Smooth muscle cell (in vitro differentiated cells): Measurements from ENCODE around the gene TNFAIP8. TPM values are rescaled to one million over a fixed set of nuclear protein-coding genes. Genes with fewer than 3 reads are reported as not detected.
A peak's percentile ranks its signal among the peaks of the same experiment; 100 is the strongest.

Experiments
- DNase-seq: peaks from one replicate; lab custom pipeline; 2025; ENCODE audit not compliant: unreplicated experiment; lab: John Stamatoyannopoulos, UW
- H2AFZ ChIP-seq: fragments of 200-600 bp; sonication (generic); 2 replicates; pipeline ENCODE4 v1.6.0; 2016; ENCODE audit warnings: antibody characterized with exemption, low read depth, mild to moderate bottlenecking
- H3F3A ChIP-seq: fragments of 200-600 bp; sonication (generic); 2 replicates; pipeline ENCODE4 v1.6.0; 2017; ENCODE audit warnings: antibody characterized with exemption, low read depth
- H3K27ac ChIP-seq: fragments of 200-600 bp; sonication (generic); 2 replicates; pipeline ENCODE4 v1.5.1; 2016; ENCODE audit warnings: low read depth, mild to moderate bottlenecking
- H3K27me3 ChIP-seq: fragments of 200-600 bp; sonication (generic); 2 replicates; pipeline ENCODE4 v1.6.1; 2016; ENCODE audit warnings: low read depth, mild to moderate bottlenecking
- H3K36me3 ChIP-seq: fragments of 200-600 bp; sonication (generic); 2 replicates; pipeline ENCODE4 v1.5.1; 2016; ENCODE audit warnings: low read depth
- H3K4me1 ChIP-seq: fragments of 200-600 bp; sonication (generic); 2 replicates; pipeline ENCODE4 v1.5.1; 2016; ENCODE audit warnings: low read depth
- H3K4me2 ChIP-seq: fragments of 200-600 bp; sonication (generic); 2 replicates; pipeline ENCODE4 v1.6.0; 2016; ENCODE audit warnings: mild to moderate bottlenecking
- H3K4me3 ChIP-seq: fragments of 200-600 bp; sonication (generic); 2 replicates; pipeline ENCODE4 v1.5.1; 2016; ENCODE audit warnings: mild to moderate bottlenecking
- H3K79me2 ChIP-seq: fragments of 200-600 bp; sonication (generic); 2 replicates; pipeline ENCODE4 v1.6.0; 2016; ENCODE audit warnings: low read depth, mild to moderate bottlenecking
- H3K9ac ChIP-seq: fragments of 200-600 bp; sonication (generic); 2 replicates; pipeline ENCODE4 v1.6.0; 2016; ENCODE audit warnings: low read depth
- H3K9me3 ChIP-seq: fragments of 200-600 bp; sonication (generic); replicated peaks from 2 replicates; pipeline ENCODE4 v1.5.1; 2016; ENCODE audit warnings: low read depth
- H4K20me1 ChIP-seq: fragments of 200-600 bp; sonication (generic); 2 replicates; pipeline ENCODE4 v1.6.0; 2016; ENCODE audit warnings: low read depth
- whole genome bisulfite sequencing: methylation state at CpG from one replicate; pipeline ENCODE4 v1.1.7; 2016; ENCODE audit warnings: low lambda C conversion rate; 5-methylcytosine and 5-hydroxymethylcytosine counted together
- polyA plus RNA-seq: library from polyadenylated mRNA; unstranded; fragments of >200 nt; fragmentation: Nextera tagmentation; extraction: Ambion mirVana; gene quantifications from 2 replicates; pipeline ENCODE4 v1.2.1, GENCODE V29; 2016
- total RNA-seq: library from RNA; depleted of rRNA; stranded (reverse); fragments of >200 nt; gene quantifications from 2 replicates; pipeline ENCODE4 v1.2.3, GENCODE V29; 2014
- TF ChIP-seq, protein P1 (sequence below): fragments of 200-600 bp; sonication (generic); IDR thresholded peaks from 2 replicates; pipeline ENCODE4 v1.5.1; 2017; ENCODE audit warnings: borderline replicate concordance, mild to moderate bottlenecking, antibody characterized with exemption; ENCODE audit not compliant: insufficient read depth, poor library complexity, severe bottlenecking

TNFAIP8 gene
- total and polyA plus RNA-seq, 2 experiments from 2014 or later: 15.7 to 81.2 TPM

DNA sequence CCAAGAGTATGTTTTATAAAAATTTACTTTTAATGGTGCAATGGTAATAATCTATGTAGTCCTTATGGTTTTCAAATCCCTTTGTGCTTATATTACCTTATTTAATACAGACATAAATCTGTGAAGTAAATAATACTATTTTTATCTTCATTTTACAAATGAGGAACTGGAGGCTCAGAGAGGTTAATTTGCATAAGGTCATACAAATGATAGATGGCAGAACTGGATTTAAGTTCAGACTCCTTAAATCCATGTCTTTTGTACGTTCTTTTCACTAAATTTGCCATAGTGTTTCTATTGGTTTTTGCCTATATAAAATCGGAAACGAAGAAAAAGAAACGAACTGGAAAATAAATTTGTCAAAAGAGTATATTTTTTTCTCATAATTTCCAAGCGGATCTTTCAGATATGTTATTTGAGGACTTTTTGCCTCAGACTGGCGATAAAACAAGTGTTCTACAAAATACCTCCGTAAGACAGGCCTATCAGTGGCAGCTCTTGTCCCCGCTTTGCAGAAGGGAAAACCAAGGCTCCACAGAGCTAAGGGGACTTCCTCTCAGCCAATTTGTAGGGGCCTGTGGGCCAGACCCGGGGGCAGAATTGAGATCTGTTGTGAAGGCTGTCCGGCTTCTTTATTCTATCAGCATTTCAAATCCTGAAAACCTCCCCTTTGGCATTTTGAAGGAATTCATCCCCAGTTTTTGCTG, 1.1 kb upstream of the TNFAIP8 start:
- TF ChIP-seq, protein P1, sequence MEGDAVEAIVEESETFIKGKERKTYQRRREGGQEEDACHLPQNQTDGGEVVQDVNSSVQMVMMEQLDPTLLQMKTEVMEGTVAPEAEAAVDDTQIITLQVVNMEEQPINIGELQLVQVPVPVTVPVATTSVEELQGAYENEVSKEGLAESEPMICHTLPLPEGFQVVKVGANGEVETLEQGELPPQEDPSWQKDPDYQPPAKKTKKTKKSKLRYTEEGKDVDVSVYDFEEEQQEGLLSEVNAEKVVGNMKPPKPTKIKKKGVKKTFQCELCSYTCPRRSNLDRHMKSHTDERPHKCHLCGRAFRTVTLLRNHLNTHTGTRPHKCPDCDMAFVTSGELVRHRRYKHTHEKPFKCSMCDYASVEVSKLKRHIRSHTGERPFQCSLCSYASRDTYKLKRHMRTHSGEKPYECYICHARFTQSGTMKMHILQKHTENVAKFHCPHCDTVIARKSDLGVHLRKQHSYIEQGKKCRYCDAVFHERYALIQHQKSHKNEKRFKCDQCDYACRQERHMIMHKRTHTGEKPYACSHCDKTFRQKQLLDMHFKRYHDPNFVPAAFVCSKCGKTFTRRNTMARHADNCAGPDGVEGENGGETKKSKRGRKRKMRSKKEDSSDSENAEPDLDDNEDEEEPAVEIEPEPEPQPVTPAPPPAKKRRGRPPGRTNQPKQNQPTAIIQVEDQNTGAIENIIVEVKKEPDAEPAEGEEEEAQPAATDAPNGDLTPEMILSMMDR: no peak
- Histone ChIP-seq H3K4me2 (peak overlapping the region; percentile 89), H3K4me3 (no peak overlapping the region), H3K4me1 (peaks cover 9% of the 10 kb centered on the region), H2AFZ (no peak overlapping the region), H3K9ac (no peak overlapping the region), H3K27me3 (no peaks in the 10 kb centered on the region), H3K27ac (peak overlapping the region; percentile 87), H3F3A (no peaks in the 10 kb centered on the region), H3K9me3 (no peaks in the 10 kb centered on the region), H3K79me2 (peaks cover 60% of the 10 kb centered on the region), H4K20me1 (peaks cover 55% of the 10 kb centered on the region), H3K36me3 (no peaks in the 10 kb centered on the region)
- no peak for DNase-seq
- 82% methylated on average over 10 of the region's 10 CpGs for whole genome bisulfite sequencing

DNA sequence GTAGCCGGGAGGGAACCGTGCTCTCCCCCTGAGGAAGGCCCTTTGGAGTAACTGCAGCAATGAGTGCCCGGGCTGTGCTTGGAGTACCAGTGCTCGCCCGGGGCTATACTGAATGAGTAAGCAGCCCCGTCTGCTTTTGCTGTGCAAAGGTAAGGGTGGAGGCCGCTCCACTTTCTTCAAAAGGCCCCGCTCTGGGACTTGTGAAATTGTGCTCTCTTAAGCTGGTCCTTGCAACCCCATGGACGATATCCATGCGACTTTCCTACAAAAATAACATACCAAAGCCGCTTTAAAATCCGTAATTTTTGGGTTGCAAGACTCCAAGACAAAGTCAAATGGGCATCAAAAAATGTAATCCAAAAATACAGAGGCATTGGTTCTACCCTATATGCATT, 578 bp upstream of the TNFAIP8 start:
- peak overlapping the region; percentile 30 for H3K9ac ChIP-seq
- H3K4me2 ChIP-seq: peak overlapping the region; percentile 89
- H3K4me3 ChIP-seq: peak overlapping the region; percentile 65
- TF ChIP-seq, protein P1: no peak
- 27% methylated on average over 12 of the region's 12 CpGs for WGBS
- peaks cover 60% of the 10 kb centered on the region for H3K79me2 ChIP-seq
- H3K36me3 ChIP-seq: no peaks in the 10 kb centered on the region
- no peaks in the 10 kb centered on the region for H3K27me3 ChIP-seq
- H3F3A ChIP-seq: no peaks in the 10 kb centered on the region
- DNase-seq: no peak
- no peaks in the 10 kb centered on the region for H3K9me3 ChIP-seq
- H3K27ac ChIP-seq: peak overlapping the region; percentile 87
- peaks cover 55% of the 10 kb centered on the region for H4K20me1 ChIP-seq
- H2AFZ ChIP-seq: no peak overlapping the region
- peaks cover 9% of the 10 kb centered on the region for H3K4me1 ChIP-seq

DNA sequence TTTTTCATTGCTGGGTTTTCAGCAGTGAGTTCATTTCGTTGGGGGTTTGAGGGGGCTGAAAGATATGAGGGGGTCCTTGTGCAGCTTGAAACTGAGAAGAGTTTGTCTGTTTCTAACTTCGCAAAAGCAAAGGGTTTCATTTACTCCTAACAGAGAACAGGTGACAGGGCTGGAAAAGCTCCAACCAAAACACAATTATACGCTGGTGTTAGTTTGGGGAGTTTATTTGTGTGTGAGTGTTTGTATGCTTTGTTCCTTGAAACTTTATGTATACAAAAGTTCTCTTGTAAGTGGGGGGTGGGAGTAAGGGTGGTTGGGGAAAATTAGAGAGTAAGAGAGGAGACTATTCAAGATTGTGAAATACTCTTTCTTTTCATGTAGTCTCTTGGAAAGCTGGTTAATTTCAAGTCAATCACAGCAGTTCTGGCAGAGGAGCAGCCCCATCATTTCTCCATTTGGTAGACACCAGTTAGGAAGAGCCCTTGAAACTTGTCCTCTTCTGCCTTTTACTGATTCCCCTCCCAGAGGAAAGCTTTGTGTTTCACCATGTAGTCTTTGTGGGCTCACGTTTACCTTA, 881 bp downstream of the TNFAIP8 start:
- Histone ChIP-seq H3K27ac (peak overlapping the region; percentile 87), H3K36me3 (no peaks in the 10 kb centered on the region), H3K4me3 (peak overlapping the region; percentile 65), H4K20me1 (peaks cover 64% of the 10 kb centered on the region), H3K9me3 (no peaks in the 10 kb centered on the region), H3K4me1 (peaks cover 20% of the 10 kb centered on the region), H3F3A (peaks cover 7% of the 10 kb centered on the region), H3K79me2 (peaks cover 53% of the 10 kb centered on the region), H3K9ac (peak overlapping the region; percentile 69), H2AFZ (peak overlapping the region; percentile 63), H3K4me2 (peak overlapping the region; percentile 89), H3K27me3 (no peaks in the 10 kb centered on the region)
- TF ChIP-seq, protein P1: no peak
- 13% methylated on average over 4 of the region's 4 CpGs for WGBS
- no peak for DNase-seq
